GM12801 (cell line): ENCODE measurements around the gene PDLIM4.

Experiments
- CTCF ChIP-seq: IDR thresholded peaks from one replicate; pipeline ENCODE4 v1.5.1; 2011; ENCODE audit warnings: control low read depth; ENCODE audit not compliant: insufficient read length; ENCODE audit errors: extremely low read depth

Gene PDLIM4

GRCh38 chr5:132297211-132297940 lies 39.9 kb downstream of the PDLIM4 start:
- no peak for TF ChIP-seq CTCF

GRCh38 chr5:132298298-132299212 lies 41.1 kb downstream of the PDLIM4 start:
- no peak for TF ChIP-seq CTCF

GRCh38 chr5:132299917-132300316 lies 42.4 kb downstream of the PDLIM4 start:
- TF ChIP-seq CTCF, result no peak

- no peak for TF ChIP-seq CTCF
Measured at GRCh38 chr5:132300577-132301343, 43.3 kb downstream of the PDLIM4 start.

GRCh38 chr5:132301344-132302271 lies 44.1 kb downstream of the PDLIM4 start:
- TF ChIP-seq CTCF, result no peak

GRCh38 chr5:132302413-132302812 lies 44.9 kb downstream of the PDLIM4 start:
- no peak for TF ChIP-seq CTCF
